ENCODE data around the gene KITLG. TPM values are rescaled to one million over a fixed set of nuclear protein-coding genes. Genes with fewer than 3 reads are reported as not detected.

The KITLG gene
- total RNA-seq, 1 experiment from 2014 or later = 570 TPM

DNA sequence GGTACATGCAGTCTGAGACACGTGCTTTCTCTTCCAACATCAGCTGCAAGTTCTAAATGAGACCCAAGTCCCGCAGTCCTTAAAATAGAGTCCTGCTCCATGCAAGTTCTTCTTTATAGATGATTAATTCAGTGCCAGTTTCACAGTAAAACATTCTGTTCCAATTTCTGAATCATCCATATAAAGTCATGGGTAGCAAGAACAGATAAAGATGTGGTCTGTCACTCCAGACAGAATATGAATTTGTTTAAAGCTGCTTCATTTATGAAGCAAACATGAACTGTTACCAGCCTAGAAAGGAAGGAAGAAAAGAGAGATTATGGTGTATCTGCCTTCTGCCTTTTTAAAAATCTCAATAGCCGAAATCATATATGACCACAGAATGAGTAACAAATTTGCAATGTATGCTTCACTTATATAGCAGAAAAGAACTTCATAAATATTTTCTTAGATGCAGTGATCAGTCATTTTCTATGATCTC, 83.3 kb downstream of the KITLG start:
- Histone ChIP-seq H3K27me3 (ENCODE audit: insufficient read depth, low read length) (no peaks in the 10 kb centered on the region), H3K9me2 (ENCODE audit: insufficient read depth) (no peaks in the 10 kb centered on the region), H3K4me1 (ENCODE audit: control insufficient read depth in 1 of 2, insufficient read depth in 2 of 2, low read length in 2 of 2) (peaks cover 0 to 3% of the 10 kb centered on the region in 2 experiments; a peak in 2 of 4 replicates), H4K20me1 (ENCODE audit: insufficient read depth) (peaks cover 66% of the 10 kb centered on the region), H3K4me3 (replicated peaks in 1 of 2; ENCODE audit: low read depth in 1 of 2, low read length in 2 of 2) (no peak overlapping the region), H2AFZ (ENCODE audit: low read depth, low read length, poor library complexity, severe bottlenecking) (no peak overlapping the region), H3K79me2 (ENCODE audit: insufficient read depth, low read length) (peaks cover 69% of the 10 kb centered on the region), H3K9me3 (ENCODE audit: control insufficient read depth in 1 of 2, insufficient read depth in 1 of 2, low read depth in 1 of 2, low read length in 2 of 2) (no peaks in the 10 kb centered on the region), H3K4me2 (ENCODE audit: low read length) (no peak overlapping the region), H3K36me3 (ENCODE audit: control insufficient read depth in 1 of 2, insufficient read depth in 2 of 2, low read length in 2 of 2) (peaks cover 54 to 70% of the 10 kb centered on the region in 2 experiments), H3K9ac (ENCODE audit: low read length) (no peak overlapping the region), H3K27ac (ENCODE audit: low read depth, low read length) (no peak overlapping the region)
- POLR2A ChIA-PET = no interaction called here
- intact Hi-C loops (cut with micrococcal nuclease) = no loop called here
- BruUV-seq (replicated peaks) = no TSS peak
- no peak for DNase-seq (ENCODE audit: low read depth, low spot score)
- TF ChIP-seq FOSL1 (IDR thresholded peaks at IDR 0.05; ENCODE audit: low read depth) = no peak
- TF ChIP-seq SIN3A (IDR thresholded peaks at IDR 0.05; ENCODE audit: low read depth) = no peak
- no peak for TF ChIP-seq TCF7L2 (IDR thresholded peaks at IDR 0.05; ENCODE audit: borderline replicate concordance, extremely low read depth, insufficient read depth, insufficient read length)
- no peak for TF ChIP-seq ZFX (IDR thresholded peaks at IDR 0.05)
- no peak for TF ChIP-seq YY1 (IDR thresholded peaks at IDR 0.05; ENCODE audit: extremely low read depth, insufficient replicate concordance, low read depth, low read length)
- TF ChIP-seq SRF (IDR thresholded peaks at IDR 0.05; ENCODE audit: low read depth) = no peak
- no peak for TF ChIP-seq ELF1 (IDR thresholded peaks at IDR 0.05; ENCODE audit: borderline replicate concordance, low read depth)
- TF ChIP-seq RAD21 (IDR thresholded peaks at IDR 0.05; ENCODE audit: low read depth) = no peak
- TF ChIP-seq EZH2 (IDR thresholded peaks at IDR 0.05) = no peak
- TF ChIP-seq, protein P1, sequence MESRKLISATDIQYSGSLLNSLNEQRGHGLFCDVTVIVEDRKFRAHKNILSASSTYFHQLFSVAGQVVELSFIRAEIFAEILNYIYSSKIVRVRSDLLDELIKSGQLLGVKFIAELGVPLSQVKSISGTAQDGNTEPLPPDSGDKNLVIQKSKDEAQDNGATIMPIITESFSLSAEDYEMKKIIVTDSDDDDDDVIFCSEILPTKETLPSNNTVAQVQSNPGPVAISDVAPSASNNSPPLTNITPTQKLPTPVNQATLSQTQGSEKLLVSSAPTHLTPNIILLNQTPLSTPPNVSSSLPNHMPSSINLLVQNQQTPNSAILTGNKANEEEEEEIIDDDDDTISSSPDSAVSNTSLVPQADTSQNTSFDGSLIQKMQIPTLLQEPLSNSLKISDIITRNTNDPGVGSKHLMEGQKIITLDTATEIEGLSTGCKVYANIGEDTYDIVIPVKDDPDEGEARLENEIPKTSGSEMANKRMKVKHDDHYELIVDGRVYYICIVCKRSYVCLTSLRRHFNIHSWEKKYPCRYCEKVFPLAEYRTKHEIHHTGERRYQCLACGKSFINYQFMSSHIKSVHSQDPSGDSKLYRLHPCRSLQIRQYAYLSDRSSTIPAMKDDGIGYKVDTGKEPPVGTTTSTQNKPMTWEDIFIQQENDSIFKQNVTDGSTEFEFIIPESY (IDR thresholded peaks at IDR 0.05; ENCODE audit: extremely low read depth, insufficient replicate concordance, low read length) = no peak
- RAD21 ChIA-PET (ENCODE audit: low non-redundant PET in 1 of 2, low total read pairs in 2 of 2, uncharacterized antibody in 2 of 2, unreplicated experiment in 2 of 2) = no interaction called here
- ATAC-seq = no peak
- CTCF ChIA-PET = no interaction called here

All from HCT116 (cell line).